ENCODE data around the gene GABBR1.

Gene GABBR1

GRCh38 chr6:29517245-29517644 is 115.7 kb downstream of the GABBR1 start:
- ChIA-PET CTCF (interaction anchor here (0.6 kb wide), 1 partner anchor 86 kb away, joined by 3 read pairs; no protein-coding TSS in a partner anchor), POLR2A (no interaction called here)
- no peak overlapping the region for H3K27ac ChIP-seq (ENCODE audit: extremely low read depth, low read depth, low read length)

GRCh38 chr6:29516108-29516507 is 116.9 kb downstream of the GABBR1 start:
- Histone ChIP-seq H3K9me3 (ENCODE audit: control insufficient read depth, insufficient read depth, low read depth, low read length) (no peaks in the 10 kb centered on the region), H3K36me3 (ENCODE audit: control insufficient read depth in 2 of 2, insufficient read depth in 1 of 2, low read length in 2 of 2) (no peaks in the 10 kb centered on the region), H3K4me1 (ENCODE audit: control insufficient read depth, insufficient read depth, low read length) (peaks cover 6% of the 10 kb centered on the region), H3K4me3 (ENCODE audit: low read depth, low read length) (no peak overlapping the region; the same call in 1 of the 2 replicates), H3K27ac (ENCODE audit: extremely low read depth, low read depth, low read length) (no peak overlapping the region; the same call in 1 of the 2 replicates)
- ChIA-PET POLR2A (no interaction called here), CTCF (interaction anchor here (1.5 kb wide), 1 partner anchor 72 kb away, joined by 5 read pairs; no protein-coding TSS in a partner anchor)
- TF ChIP-seq ZNF580 (tag by site-specific recombination; IDR thresholded peaks at IDR 0.05) (peak; percentile 42; the same call in 1 of the 2 replicates), ZFP69B (tag by site-specific recombination; IDR thresholded peaks at IDR 0.05) (peak; percentile 25; the same call in 1 of the 2 replicates), PRDM6 (tag by site-specific recombination; IDR thresholded peaks at IDR 0.05) (no peak; the same call in 1 of the 2 replicates), ZNF510 (tag by site-specific recombination; IDR thresholded peaks at IDR 0.05; ENCODE audit: insufficient replicate concordance) (no peak), ZNF394 (tag by site-specific recombination; IDR thresholded peaks at IDR 0.05; ENCODE audit: borderline replicate concordance) (peak; percentile 61; the same call in 1 of the 2 replicates), GFI1B (tag by site-specific recombination; IDR thresholded peaks at IDR 0.05) (peak; percentile 93), ZNF248 (tag by site-specific recombination; IDR thresholded peaks at IDR 0.05) (no peak), SP7 (tag by site-specific recombination; IDR thresholded peaks at IDR 0.05) (peak; percentile 89), ZNF677 (tag by site-specific recombination; IDR thresholded peaks at IDR 0.05) (no peak), ZNF610 (tag by site-specific recombination; IDR thresholded peaks at IDR 0.05; ENCODE audit: borderline replicate concordance) (0 out of 2 replicates have a peak, but pooled peaks have one; percentile 23), ZNF335 (tag by site-specific recombination; conservative IDR thresholded peaks at IDR 0.05) (peak; percentile 44), ZNF626 (tag by site-specific recombination; IDR thresholded peaks at IDR 0.05) (no peak), KLF1 (tag by site-specific recombination; IDR thresholded peaks at IDR 0.05) (no peak), GLIS1 (tag by site-specific recombination; IDR thresholded peaks at IDR 0.05) (0 out of 2 replicates have a peak, but pooled peaks have one; percentile 18), TCF7L2 (IDR thresholded peaks at IDR 0.05; ENCODE audit: borderline replicate concordance, low read depth, low read length) (no peak), ELK4 (IDR thresholded peaks at IDR 0.05; ENCODE audit: borderline replicate concordance, low read depth, low read length) (no peak), ZNF140 (tag by site-specific recombination; IDR thresholded peaks at IDR 0.05) (no peak), ZNF404 (tag by site-specific recombination; IDR thresholded peaks at IDR 0.05) (no peak), ZNF704 (tag by site-specific recombination; IDR thresholded peaks at IDR 0.05) (no peak), ZNF280C (tag by site-specific recombination; IDR thresholded peaks at IDR 0.05) (no peak), ZNF341 (tag by site-specific recombination; IDR thresholded peaks at IDR 0.05; ENCODE audit: low read depth) (no peak), ZNF544 (tag by site-specific recombination; IDR thresholded peaks at IDR 0.05) (no peak), GLI4 (tag by site-specific recombination; IDR thresholded peaks at IDR 0.05) (no peak), ZXDB (tag by site-specific recombination; IDR thresholded peaks at IDR 0.05) (0 out of 2 replicates have a peak, but pooled peaks have one; percentile 47)

More at GRCh38 chr6:29517245-29517644, 115.7 kb downstream of the GABBR1 start:
- Histone ChIP-seq H3K9me3 (ENCODE audit: control insufficient read depth, insufficient read depth, low read depth, low read length) (no peaks in the 10 kb centered on the region), H3K4me3 (ENCODE audit: low read depth, low read length) (no peak overlapping the region), H3K36me3 (ENCODE audit: control insufficient read depth in 2 of 2, insufficient read depth in 1 of 2, low read length in 2 of 2) (no peaks in the 10 kb centered on the region), H3K4me1 (ENCODE audit: control insufficient read depth, insufficient read depth, low read length) (peaks cover 6% of the 10 kb centered on the region)
- no peak for TF ChIP-seq INSM2 (tag by site-specific recombination; IDR thresholded peaks at IDR 0.05)
- TF ChIP-seq ZNF510 (tag by site-specific recombination; IDR thresholded peaks at IDR 0.05; ENCODE audit: insufficient replicate concordance): no peak
- no peak for TF ChIP-seq OSR2 (tag by site-specific recombination; IDR thresholded peaks at IDR 0.05)

All from HEK293 (cell line).